Stimulated activated CD4-positive, alpha-beta T cell treated with anti-CD3 and anti-CD28 coated beads, Interleukin-12 subunit alpha, Interleukin-12 subunit beta, amount 100 ng/mL, for 4 hours (primary cell): ENCODE results near the gene CNTNAP5.

Source experiments
- DNase-seq: peaks from one replicate; pipeline ENCODE4 v3.0.0-alpha.2; 2020

CNTNAP5 gene

DNA sequence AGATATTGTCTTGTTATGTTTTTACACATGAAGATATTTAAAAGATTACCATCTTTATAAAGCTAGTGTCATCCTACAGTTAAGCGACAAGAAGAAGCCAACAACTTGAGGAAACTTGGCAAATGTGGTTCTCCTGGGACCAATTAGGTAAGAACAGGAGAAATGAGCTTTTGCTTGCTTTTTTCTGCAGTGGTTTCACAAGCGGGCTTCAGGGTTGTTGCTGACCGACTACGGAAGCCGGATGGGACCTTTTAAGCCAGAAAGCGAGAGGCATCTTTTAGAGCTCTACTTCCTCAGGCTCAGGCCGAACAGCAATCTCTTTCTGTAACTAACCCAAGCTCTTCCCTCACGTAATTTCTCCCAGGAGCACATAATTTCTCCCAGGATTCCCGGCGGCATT is 256.5 kb downstream of the CNTNAP5 start:
- no peak for DNase-seq

DNA sequence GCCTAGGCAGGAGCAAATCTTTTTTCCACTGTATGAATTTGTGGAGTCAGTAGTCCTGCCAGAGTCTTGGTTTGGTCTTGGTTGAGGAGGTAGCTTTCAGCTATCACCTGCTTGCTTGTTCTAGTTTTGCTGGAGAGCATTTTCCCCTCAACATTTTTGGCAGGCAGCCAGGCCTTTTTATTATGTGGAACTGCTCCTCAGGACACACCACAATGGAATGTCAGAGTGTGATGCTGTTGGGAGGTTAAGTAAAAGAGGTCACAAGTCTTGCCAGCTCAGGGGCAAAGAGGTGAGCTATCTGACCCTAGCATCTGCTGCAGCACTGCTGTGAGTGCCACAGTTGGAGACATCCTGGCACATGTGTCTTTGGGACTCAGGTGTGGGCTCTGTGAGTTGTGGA is 258.0 kb downstream of the CNTNAP5 start:
- DNase-seq, result no peak

DNA sequence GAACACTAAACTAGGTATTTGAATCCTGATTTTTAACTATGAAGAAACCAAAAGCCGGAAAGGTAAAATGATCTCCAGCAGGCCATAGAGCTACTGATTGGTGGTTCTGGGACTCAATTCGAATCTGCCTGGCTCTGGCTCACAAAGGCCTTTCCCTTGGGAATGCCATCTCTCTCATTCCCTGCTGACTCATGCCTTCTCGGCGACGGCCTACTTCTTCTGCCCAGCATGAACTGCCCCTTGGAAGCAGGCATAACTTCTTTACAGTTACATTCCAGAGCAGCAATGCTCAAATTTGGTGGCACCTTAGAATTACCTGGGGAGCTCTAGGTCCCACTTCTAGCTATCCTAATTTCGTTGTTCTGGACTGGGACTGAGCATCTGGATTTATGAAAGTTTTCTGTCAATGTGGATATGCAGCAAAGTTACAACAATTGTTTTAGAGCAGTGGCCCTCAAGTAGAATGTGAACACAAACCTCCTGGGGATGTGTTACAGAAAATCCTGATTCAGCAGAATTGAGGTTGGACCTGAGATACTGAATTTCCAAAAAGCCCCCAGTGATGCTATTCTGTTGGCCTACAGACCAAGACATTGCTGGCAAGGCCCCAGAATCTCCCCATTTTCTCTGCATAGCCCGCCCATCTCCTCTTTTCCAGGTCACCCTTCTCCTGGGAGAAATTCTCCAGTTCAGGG is 261.1 kb downstream of the CNTNAP5 start:
- no peak for DNase-seq

DNA sequence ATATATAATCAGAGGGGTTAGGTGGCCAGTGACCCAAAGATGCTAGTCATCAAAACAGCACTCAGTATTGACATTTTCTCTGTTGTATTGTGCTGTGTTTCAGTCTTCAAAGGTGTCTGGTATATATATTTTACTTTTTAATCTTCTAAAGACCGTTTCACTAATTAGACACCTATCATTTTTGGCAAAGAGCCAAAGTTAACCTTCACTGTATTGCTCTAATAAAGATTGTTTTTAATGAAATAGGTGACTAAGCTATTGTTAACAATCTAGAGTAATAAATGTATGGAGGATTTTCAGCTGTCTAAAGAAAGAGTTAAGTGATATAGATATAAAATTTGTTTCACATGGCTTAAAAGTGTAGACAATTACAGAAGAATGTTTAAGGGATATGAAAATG is 264.0 kb downstream of the CNTNAP5 start:
- DNase-seq, result no peak

DNA sequence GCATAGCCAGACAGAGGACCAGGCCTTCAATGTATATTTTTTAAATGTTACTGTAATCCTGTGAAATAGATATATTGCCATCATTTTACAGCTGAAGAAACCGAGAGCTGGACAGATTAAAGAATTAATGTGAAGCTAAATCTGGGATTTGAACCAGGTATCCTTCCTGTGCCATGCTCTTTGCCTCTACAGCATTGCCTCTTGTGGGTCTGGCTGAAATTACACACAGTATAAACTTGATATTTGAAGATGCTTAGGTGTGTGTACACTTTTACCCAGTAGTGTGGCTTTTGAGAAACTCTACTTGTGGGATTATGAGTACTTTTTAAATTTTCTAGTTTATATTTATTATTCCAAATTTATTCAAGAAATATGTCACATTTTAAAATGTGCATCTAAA is 264.5 kb downstream of the CNTNAP5 start:
- DNase-seq, result no peak

DNA sequence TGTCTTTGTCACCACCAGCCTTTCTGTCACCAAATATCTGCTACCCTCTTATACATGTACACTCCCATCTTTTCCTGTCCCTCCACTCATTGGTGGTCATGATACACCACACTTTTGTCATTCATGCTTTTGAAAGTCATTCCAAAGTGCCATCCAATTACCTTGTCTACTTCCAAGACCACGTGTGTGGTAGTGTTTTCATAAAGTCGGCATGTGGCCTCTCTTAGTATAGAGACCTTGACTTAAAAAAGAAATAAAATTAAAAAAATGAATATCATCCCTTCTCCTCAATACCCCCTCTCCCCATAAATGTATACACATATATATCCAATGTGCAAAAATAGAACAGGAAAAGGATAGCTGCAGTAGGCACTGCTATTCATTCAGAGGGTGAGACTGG is 271.4 kb downstream of the CNTNAP5 start:
- no peak for DNase-seq

DNA sequence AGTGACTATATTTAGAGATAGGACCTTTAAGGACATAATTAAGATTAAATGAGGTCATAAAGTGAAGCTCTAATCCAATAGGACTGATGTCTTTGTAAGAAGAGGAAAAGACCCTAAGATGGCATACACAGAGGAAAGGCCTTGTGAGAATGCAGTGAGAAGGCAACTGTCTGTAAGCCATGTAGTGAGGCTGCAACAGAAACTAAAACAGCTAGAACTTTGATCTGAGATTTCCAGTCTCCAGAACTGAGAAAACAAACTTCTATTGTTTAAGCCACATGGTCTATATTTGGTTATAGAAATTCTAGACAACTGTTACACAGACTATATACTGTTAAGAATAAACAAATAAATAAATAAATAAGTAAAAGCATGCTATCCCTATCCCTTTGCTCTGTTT is 276.8 kb downstream of the CNTNAP5 start:
- no peak for DNase-seq

DNA sequence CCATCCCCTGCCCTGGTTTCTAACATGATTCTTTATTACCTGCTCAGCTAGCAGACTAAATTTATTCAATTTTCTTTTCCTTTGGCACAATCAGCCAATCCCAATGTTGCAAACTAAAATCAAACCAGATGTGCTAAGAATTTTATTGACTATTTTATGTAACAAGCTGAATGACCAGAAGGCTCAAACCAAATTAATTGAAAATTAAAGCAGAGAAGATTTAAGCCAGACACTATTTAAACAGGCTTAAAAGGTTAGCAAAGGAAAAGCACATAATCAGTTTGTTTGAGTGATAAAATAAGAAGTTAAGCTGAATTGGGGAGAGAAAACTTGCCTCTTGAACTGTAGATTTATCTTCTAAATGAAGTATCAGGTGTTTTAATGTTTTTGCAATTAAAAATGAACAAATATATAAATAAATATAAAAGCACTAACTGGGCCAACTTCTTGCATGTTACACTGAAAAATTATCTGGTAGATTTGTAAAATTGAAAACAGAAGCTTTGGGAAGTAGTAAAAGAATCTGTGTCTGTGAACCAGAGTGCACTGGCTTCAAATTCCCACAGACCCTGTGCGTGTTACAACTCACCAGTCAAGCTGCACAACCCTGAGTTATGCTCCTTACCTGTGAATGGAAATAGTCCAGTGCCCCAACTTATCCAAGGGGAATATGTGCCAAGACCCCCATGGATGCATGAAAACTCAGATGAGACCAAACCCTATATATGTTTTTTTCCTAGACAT is 283.4 kb downstream of the CNTNAP5 start:
- no peak for DNase-seq

DNA sequence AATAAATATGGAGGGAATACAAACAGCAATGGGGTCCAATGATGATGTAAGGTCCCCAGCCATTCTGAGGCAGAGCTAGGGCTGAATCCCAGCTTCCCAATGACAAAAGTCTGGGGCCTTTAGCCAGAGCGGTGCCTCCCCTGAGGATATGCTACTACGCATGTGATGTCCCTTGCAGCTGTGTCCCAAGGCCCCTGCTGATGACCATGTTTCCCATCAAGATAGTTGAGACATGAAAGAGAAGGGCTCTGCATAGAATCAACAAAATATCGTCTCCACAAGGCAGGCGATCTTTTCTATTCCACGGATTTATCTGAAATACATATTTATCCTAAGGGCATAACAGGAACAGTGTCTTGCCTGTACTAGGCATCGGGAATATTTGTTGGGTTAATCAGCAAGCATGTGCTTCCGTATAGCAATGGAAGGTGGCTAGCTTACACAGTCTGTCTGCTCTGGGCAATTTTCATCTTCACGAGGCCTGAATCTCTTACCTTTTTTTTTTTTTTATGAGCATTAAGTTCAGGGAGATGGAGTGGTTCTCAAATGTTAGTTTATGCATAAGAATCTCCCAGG is 284.6 kb downstream of the CNTNAP5 start:
- DNase-seq, result no peak

DNA sequence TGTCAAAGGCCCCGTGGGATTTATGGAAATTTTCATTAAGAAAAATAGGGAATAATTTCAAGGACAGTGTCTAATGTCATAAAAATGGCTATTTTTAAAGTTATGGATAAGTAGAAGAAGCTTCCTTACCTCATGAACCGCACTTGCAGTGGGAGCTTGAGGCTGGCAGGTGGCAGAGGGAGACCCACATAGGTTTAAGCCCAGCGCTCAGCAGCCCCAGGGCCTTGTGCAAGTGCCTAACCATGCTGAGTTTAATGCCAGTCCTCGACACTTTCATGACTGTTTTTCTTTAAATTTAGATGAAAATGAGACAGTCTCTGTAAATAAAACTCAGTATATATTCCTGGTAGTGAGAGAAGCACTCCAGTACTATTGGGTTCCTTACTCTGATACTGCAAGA is 285.6 kb downstream of the CNTNAP5 start:
- no peak for DNase-seq

DNA sequence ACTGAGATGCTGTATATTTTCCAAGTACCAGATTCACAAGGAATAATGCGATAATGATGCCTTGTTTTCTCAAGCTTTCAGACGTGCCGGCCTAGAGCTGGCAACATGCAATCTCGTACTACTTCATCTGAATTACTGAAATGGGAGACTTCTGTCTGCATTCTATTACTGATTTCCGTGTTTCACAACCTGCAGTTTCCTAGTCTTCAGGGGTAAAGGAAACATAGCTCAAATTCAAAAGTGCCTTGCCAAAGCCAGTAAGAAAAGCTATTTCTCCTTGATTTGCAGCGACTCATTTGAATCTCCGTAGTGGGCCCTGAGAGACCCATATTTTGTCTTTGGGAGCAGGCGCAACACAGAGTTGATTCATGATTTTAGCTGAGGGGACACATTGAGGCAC is 289.0 kb downstream of the CNTNAP5 start:
- DNase-seq, result no peak

DNA sequence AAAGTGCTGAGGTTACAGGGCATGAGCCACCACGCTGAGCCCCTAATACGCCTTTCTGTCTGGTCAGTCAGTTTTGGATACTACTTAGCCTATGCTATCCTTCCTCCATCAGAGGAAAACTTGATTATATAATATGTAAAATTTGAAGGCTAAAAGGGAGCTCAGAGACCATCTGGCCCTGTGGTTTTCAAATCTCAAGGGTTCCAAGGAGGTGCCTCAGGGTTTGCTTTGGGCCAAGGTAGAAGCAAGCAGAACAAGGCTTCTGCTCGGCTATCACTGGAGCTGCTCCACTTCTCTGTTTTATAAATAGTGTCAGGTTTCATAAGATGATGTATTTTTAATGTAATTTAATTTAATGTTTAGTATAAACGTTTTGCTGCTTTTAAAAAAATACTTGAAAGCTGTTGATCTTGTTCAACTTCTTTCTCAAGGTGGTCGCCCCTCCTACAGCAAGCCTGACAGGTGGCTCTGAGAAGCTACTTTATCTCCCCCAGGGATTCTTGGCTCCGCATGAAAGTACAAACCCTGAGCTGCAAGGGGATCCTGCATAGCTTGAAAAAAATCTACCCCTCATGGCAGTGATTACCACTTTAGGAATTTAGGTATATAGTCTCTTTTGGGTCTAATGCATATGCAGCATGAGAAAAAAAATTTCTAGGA is 290.3 kb downstream of the CNTNAP5 start:
- no peak for DNase-seq

DNA sequence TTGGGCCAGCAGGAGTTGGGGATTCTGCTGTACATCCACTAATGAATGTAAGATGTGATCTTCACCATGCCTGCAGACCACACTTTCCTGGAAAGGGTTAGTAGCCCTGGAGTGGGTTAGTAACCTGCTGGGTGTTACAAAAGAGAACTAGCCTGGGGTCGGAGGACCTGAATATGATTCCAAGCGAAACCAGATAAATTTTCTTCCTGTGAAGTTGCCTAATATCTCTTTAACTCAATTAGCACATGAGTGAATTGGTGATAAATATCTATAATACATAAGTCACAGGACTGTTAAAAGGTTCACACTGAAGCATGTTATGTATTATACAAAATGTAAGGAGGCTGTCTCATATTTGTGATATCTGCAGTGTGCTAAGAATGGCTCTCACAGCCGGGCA is 291.0 kb downstream of the CNTNAP5 start:
- no peak for DNase-seq

DNA sequence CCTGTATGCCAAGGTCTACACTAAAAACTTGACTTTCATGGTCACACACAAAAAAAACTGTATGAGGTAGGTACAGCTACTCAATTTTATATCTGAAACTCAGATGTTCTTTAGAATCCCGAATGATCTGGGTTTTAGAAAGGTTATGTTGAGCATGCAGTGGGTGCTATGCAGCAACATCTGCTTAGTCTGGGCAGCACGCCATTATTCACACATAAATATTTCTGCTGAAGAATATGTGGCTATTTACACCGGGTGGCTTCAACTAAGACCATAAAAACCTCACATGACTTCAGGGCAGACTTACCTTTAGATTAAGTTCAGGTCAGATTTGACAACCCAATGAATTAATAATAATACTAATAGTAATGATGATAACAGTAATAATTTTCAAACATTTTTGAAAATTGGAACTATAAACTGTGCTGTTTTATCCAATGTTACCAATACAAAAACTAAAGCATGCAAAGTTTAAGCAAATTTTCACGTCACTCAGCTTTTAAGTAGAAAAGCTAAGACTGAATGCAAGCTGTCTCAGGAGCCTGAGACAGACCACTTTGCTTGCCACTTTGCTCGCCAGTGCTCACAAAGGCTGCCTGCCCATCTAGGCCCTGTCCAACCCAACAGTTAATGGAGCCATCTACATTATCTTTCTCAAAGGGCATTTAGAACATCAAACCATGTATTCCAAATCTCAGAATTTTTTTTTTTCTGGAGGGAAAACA is 292.0 kb downstream of the CNTNAP5 start:
- no peak for DNase-seq

DNA sequence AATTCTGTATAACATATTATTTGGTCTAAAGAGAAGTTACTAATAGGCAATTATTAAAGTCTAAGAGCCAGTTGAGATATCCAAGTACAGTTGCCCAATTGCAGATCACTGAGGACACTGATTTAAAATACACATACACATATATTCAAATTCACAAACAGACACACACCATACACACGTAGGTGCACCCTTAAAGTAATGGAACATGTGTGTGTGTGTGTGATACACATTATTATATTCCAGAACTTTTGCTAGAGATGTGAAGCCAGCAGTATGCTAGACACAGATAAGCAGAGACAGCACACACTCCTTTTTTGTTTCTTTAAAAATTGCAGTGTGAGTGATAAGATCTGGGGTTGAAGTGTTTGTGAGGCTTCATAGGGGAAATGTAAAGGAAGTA is 292.5 kb downstream of the CNTNAP5 start:
- DNase-seq, result no peak

DNA sequence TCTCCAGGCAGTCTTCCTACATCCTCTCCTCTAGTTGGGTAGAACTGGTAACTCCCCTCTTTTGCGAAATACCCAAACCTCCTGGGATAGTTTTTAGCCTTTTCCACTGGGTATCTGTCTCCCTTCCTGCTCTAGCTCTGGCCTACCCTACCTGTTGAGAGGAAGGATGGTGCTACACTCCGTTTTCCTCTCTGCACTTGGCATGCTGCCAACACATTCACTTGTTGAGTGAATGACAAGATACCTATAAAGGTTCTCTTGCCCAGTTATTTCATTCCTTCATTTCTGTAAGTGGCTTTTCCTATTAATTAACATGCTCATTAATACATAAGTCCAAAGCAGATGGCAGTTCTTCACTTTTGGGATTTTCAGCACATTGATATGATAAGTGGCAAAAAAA is 293.8 kb downstream of the CNTNAP5 start:
- no peak for DNase-seq

DNA sequence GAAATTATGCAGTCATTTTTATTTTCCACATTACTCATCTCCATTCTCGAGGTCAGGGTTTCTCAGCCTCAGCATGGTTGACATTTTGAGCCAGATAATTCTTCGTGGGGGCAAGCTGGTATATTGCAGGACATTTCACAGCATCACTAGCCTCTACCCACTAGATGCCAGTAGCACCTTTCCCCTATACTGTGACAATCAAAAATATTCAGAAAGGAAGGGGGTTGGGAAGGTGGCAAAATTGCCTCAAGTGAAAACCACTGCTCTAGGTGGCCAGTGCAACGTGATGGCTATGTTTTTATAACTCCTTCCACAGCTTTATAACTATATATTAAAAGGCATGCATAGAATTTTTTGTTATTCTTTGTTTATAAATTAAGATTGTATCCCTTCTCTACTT is 294.5 kb downstream of the CNTNAP5 start:
- DNase-seq, result no peak

DNA sequence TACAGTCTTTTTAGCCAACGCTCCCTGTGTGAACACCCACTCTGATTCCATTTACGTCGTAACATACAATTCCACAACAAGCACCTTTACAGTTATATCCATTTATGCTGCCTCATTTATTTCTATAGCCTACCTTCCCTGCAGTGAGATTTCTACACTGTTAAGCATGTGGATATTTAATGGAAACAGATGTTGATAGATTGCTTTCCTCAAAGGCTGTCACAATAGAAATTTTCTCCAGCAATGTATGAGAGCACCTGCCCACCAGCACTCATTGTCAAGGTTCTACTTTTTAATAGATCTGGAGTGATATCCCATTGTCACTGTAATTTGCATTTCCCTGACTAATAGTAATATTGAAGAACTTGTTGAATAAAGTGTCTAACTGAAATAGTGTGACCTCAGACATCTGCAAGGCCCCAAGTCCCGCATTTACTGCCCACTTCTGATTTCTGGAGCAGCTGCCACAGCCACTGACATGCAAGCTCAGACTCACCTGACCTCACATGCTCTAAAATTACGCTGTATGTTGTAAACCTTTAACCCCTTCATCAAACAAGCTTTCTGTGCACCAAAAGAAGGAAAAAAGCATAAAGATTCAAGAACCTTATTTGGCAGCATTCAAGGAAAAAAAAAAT is 295.1 kb downstream of the CNTNAP5 start:
- DNase-seq, result no peak

DNA sequence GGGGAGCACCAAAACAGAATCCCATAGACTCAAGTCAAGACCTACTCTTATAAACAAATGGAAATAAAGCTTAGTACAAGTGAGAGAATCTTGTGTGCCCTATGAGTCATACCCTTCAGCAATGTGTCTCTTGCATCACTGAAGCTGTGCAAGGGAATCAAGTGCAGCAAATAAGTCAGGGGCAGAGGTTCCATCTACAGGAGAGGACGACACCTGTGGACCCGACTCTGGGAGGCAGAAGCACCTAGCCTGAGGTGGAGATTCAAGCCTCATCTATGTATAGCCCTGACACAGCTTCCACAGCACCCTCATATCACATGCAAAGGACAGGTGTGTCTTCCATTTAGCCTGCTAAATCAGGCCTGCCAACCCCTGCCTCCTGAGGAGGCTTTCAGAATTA is 298.2 kb downstream of the CNTNAP5 start:
- DNase-seq, result no peak

DNA sequence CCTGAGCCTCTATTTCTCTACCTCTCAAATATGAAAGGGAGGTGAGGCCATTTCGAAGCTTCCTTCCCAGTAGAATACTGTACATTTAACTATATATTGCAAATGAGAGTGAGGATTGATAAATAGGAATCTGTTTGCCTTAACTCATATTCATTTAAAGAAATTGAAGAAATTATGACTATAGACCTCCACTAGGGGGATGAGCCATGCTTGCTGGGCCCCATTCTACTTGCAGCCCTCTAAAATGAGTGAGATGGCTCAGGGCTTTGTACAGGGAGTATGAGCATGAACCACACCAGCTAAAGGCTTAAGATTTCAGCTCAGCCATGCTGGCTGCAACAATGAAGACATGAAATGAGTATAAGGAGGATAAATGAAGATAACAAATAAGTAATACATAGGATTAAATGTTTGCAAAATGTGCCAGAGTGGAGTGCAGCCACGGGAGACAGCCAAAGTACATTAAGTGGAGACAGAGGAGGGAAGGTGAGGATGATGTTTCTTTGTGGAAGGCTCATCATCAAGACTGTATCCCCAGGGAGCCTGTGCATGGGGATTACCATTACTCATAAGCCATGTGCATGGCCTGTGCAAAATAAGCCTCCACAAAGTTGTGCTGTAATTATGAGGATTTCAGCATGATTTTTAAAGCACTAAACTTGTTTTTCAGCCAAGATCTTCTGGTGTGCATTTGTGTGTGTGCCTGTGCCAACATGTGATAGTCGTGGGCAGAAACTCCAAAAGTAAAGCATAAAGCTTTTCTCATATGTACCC is 300.8 kb downstream of the CNTNAP5 start:
- DNase-seq, result no peak

DNA sequence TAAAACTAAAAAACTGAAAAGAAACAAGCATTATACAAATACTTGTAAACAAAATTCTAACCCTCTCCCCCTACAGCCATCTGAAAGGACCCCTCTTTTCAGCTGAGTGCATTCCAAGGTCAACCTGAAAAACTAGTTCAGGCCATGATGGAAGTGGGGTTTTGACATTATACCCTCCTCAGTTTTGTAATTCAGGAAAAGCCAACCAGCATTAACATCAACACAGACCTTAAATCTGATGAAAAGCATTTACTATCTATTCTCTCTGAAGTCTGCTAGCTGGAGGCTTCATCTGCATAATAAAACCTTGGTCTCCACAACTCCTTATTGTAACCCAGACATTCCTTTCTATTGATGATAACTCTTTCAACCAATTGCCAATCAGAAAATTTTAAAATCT is 302.2 kb downstream of the CNTNAP5 start:
- no peak for DNase-seq

DNA sequence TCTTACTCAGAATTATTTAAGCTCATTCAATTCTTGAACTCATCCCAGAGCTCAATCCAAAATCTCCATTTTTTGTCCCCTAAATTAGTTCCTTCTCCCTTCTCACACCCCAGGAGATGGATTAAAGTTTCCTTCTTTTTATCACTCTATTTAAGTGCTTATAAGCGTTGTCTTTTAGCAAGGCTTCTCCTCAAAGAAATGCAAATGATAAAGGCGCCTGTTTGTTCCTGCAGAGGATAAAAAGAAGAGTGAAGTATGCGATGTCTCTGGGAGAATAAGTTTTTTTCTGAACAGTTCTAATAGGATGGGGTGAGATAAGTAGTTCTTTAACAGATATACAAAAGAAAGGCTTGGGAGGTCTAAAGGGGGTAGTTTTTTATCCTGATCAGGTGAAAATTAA is 303.3 kb downstream of the CNTNAP5 start:
- no peak for DNase-seq
